ENCODE measurements around the gene SORL1. TPM values are rescaled to one million over a fixed set of nuclear protein-coding genes. Genes with fewer than 3 reads are reported as not detected.

SORL1 gene
- total and polyA plus RNA-seq, 4 donors, result 21.4 to 80.6 (median 29.3) TPM

DNA sequence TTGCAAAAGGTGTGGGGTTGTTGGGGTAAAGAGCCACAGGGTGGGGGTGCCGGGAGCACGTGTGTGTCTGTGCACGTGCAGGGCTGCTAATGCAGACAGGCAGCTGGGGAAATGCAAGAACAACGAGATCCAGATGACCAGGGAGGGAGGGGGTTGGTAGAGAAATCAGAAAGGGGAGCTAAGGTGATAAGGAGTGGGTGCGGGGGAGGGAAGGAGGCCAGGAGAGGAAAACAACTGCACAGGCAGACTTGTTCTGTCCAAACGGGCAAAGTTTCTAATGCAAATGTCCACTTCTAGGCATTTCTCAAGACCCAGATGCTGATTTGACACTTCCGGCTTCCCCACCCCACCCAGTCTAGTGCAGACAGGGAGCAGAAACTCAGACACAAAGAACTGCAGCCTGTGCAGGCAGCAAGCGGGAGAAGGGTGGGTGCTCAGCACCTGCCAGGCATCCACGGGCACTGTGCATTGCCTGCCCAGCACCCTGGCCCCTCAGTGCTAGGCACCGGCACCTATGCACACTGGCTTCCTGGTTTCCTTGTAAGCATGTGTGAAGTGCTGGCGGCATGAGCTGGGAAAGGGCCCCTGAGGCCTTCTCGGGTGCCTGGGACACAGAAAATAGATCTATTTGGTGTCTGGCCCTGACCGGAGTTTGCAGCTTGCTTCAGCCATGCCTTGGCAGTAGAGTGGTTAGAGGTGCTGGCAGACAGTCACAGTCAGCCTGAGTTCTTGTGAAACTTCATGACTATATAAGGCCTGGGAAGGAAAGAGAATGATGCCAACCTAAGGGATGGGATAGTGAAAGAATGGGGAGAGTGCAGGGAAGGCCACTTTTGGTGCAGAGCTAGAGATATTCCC lies 220.7 kb downstream of the SORL1 start:
- peak in 1 of 6 donors; percentile 41 for DNase-seq (ENCODE audit: low read depth in 4 of 6, low spot score in 6 of 6)
- Histone ChIP-seq H3K9me3 (ENCODE audit: control insufficient read depth, insufficient read depth, low read length) (no peaks in the 10 kb centered on the region), H3K4me1 (ENCODE audit: control insufficient read depth, insufficient read depth, low read length) (peaks cover 24% of the 10 kb centered on the region), H3K36me3 (ENCODE audit: control insufficient read depth, insufficient read depth, low read length) (no peaks in the 10 kb centered on the region), H3K27me3 (ENCODE audit: control insufficient read depth, insufficient read depth, low read length) (no peaks in the 10 kb centered on the region), H3K4me3 (ENCODE audit: low read depth, low read length) (no peak overlapping the region), H3K27ac (ENCODE audit: low read depth, low read length) (peak overlapping the region; percentile 94)
- WGBS (ENCODE audit: insufficient coverage), result 45% methylated on average over 12 of the region's 13 CpGs

DNA sequence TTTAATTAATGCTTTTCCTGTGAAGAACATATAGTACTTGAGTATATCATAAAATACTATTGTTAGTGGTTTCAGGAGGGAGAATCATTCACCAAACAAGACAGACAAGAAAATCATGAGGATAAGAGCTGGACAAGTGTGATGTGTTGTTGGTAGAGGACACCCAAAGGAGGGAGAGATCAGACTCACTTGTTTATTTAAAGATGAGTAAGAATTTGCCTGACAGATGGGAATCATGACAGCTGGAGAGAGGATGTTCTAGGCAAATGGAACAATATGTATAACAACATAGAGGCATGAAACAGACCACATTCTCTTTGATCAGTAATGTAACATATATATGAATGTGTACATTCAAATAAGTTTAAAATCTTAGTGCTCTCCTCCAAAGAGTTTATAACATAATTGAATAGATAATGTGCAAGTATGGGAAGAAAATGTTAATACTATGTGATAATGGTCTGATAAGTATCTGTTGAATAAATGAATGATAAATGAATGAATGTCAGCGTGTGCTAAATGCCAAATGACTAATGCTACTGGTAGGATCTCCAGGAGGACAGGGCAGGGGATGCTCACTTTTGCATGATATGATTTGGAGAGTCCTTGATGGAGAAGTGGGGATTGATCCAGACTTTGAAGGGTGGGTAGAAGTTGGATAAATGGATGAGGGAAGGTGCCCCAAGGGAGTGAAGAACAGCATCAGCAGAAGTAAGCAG lies 229.6 kb downstream of the SORL1 start:
- no peaks in the 10 kb centered on the region for H3K27me3 ChIP-seq (ENCODE audit: control insufficient read depth, insufficient read depth, low read length)
- H3K4me3 ChIP-seq (ENCODE audit: low read depth, low read length), result no peak overlapping the region
- H3K4me1 ChIP-seq (ENCODE audit: control insufficient read depth, insufficient read depth, low read length), result no peaks in the 10 kb centered on the region
- H3K9me3 ChIP-seq (ENCODE audit: control insufficient read depth, insufficient read depth, low read length), result no peaks in the 10 kb centered on the region
- DNase-seq (ENCODE audit: low read depth in 4 of 6, low spot score in 6 of 6), result no peak
- no peaks in the 10 kb centered on the region for H3K36me3 ChIP-seq (ENCODE audit: control insufficient read depth, insufficient read depth, low read length)
- WGBS (ENCODE audit: insufficient coverage), result 92% methylated on average over 1 of the region's 1 CpG
- no peak overlapping the region for H3K27ac ChIP-seq (ENCODE audit: low read depth, low read length)

Other genes with a start within 250 kb of the SORL1 start
- gene SC5D, start 159.5 kb upstream of the SORL1 start, total RNA-seq, result 100 to 1,000 TPM in 1 of 2 donors, 10 to 100 TPM in 1; 47.4 to 162 TPM
- 100 to 1,000 TPM; 121 to 151 TPM for gene SC5D, start 159.5 kb upstream of the SORL1 start, polyA plus RNA-seq (ENCODE audit: insufficient read length in 2 of 2)

Measured in spinal cord (tissue), 10 donors.